SIG-M5 treated with dmso at 0.1 percent for 504 hours (cell line): Measurements from ENCODE around the gene BMAL1.

Experiments
- DNase-seq: peaks from one replicate; lab custom pipeline; 2025; ENCODE audit not compliant: unreplicated experiment; lab: John Stamatoyannopoulos, UW

BMAL1 gene

DNA sequence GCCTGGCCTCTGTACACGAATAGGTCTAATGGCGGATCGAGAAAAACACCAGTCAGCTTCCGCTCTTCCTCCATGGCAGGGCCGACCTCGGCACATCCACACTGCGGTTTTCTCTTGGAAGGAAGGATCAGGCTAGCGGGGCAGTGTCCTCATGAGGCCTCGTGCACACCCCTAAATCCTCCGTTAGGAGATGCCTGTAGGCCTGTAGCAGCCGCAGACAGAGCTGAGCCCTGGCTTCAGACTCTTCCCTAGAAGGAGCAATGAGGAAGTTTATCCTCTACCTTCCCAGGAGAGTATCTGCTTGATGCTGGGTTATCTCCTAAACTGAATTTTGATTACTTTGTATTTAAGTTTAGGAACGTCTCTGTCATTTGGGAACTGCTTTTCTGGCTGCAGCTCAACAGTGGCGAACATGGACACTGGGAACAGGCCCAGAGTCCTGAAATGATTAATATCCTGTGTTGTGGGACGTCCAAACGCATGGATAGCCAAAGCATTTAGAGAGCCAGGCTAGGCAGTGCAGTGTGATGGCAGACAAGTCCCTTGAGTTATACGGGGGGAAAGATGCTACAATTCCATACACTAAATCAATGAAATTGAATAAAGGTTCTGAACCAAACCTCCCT, 16.5 kb upstream of the BMAL1 start:
- no peak for DNase-seq

DNA sequence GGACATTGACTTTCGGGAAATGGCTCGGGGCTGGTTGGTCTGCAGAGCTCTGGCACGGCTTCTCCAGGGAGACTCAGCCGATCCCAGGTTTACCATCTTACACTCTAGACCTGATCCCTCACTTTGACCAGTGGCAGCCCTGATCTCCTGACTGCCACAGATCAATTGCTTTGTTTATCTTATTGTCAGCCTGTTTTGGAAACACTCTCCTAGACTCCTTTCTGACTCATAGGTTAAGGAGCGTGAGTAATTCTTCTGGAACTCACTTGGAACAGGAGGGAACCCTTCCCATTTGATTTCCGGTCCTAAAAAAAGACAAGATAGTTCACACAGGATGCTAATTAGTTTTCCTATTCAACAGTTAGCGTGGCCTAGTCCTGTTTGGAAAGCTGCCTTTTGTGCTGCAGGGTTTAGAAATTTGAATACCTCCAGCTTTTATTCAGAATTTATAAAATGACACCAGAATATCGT, 16.0 kb upstream of the BMAL1 start:
- DNase-seq, result no peak

DNA sequence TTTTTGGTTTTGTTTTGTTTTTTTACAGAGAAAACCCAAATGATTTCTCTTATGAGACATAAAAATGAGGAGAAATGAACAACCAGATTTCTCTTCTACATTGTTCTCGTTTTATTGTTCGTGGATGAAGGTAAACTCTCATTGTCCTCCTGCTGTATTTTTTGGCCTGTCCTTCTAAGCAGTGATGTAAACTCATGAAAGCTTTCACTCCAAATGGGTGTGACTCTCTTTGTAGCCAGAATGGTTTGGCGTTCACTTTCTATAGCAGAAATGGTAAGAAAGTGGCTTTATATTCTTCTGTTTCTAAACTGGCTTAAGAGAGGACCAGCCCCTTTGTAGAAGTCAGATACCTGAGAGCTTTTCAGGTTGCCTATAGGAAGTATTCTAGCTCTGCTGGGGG, 15.5 kb upstream of the BMAL1 start:
- no peak for DNase-seq

DNA sequence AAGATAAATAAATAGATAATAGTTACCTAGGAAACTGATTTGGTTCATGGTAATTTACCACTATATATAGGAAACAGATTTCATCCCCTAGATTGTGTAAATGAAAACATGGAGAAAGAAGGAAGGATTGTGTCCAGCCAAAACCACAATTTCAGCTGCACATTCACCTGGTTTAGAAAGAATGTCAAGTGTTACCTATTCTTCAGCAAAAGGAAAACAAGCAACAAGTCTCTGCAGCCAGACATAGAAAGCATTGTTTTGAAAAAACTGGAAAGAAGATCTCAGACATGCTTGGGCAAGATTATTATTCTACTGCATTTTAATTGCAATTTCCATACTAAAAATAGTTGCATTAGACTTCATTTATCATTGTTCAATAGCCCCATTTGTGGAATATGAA, 8.8 kb upstream of the BMAL1 start:
- no peak for DNase-seq

DNA sequence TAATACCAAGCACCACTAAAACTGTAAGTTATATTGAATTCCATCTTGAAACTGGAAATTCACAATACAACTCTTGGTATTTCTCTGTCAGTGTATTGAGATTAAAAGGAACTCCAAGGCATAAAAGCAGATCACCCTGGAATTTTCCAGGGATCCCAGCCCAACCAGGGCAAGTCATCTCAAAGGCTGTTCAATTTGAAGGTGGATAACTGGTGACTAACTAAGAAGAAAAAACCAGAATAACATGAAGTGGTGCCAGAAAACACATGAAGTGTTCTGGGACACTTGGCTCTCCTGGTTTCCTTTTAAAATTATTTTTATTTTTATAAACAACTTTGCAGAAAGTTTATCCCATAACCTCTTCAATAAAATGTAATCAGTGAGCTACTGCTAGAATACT, 7.8 kb upstream of the BMAL1 start:
- no peak for DNase-seq

DNA sequence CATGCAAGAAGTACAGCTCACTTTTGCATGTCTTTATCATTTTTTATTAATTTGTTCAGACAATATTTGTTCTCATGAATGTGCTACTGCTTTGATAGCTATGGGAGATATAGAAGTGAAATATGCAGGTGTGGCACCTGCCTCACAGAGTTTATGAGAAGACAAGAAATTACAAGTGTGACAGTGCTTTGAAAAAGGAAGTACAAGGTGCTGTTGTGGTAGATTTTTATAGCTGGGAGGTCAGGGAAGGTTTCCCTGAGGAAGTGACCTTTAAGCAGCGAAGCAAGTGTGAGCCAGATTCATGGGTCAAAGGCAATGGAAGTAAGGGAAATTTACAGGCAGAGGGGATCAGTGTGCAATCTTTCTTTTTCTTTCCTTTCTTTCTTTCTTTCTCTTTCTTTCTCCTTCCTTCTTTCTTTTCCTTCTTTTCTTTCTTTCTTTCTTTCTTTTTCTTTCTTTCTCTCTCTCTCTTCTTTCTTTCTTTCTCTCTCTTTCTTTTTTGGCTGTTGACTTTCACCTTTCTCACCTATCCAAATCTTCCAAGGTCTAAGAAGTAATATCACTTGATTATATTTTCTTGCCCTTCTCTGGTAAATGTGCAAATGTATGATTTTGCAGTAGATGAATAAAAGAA, 6.4 kb upstream of the BMAL1 start:
- no peak for DNase-seq

DNA sequence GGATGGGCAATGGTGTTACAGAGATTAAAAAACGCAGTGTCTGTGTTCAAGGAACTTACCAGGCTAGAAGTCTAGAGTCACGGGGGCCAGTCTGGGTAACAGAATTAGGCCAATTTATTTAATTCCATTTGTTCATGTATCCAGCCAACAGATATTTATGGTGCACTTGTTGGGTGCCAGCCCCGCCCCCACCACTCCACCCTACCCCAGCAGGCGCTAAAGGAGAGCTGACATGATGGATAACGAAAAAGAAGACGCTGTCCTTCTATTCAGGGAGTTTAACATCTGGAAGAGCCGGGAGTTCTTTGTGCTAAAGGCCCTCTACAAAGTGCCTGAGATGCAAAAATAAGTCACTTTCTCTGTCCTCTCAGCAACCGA, 1.1 kb upstream of the BMAL1 start:
- DNase-seq, result no peak

DNA sequence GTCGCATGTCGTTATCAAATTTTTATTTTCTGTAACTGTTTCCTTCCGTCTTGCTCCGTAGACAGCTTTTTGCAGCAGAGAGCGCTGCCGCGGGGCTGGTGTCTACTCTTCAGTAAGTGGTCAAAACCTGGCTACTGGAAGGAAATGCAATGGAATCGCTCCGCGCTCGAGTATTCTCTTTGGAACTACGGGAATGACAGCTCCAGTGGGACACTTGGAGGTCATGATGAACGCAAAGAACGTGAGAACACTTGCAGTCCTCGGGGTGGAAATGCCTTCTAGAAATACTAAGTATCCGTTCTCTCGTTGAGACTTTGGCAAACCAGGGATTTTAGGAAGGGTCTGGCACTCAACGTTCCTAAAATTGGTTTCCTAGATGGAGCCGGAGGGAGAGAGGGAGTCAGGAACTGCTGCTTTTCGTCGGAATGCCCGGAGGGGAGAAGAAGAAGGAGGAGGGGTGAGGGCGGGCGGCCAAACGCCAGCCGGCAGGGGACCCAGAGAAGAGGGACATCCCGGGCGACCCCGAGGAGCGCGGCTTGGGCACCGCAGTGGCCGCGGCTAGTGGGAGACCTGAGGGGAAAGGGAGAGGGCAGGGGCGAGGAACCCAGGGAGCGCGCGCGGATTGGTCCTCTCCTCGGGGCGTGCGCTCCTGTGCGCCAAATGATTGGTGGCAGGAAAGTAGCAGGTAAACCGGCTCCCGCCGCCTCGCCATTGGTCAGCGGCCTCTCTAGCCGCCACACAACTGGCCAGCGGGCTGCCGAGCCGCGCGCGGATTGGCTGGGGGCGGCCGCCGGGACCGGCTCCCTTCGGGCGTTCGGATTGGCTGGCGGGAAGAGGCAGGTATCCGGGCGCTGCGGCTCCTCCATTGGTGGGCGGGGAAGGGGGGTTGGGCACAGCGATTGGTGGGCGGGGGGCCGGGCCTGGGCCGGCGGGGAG, 490 bp upstream of the BMAL1 start:
- peak; percentile 92 for DNase-seq

DNA sequence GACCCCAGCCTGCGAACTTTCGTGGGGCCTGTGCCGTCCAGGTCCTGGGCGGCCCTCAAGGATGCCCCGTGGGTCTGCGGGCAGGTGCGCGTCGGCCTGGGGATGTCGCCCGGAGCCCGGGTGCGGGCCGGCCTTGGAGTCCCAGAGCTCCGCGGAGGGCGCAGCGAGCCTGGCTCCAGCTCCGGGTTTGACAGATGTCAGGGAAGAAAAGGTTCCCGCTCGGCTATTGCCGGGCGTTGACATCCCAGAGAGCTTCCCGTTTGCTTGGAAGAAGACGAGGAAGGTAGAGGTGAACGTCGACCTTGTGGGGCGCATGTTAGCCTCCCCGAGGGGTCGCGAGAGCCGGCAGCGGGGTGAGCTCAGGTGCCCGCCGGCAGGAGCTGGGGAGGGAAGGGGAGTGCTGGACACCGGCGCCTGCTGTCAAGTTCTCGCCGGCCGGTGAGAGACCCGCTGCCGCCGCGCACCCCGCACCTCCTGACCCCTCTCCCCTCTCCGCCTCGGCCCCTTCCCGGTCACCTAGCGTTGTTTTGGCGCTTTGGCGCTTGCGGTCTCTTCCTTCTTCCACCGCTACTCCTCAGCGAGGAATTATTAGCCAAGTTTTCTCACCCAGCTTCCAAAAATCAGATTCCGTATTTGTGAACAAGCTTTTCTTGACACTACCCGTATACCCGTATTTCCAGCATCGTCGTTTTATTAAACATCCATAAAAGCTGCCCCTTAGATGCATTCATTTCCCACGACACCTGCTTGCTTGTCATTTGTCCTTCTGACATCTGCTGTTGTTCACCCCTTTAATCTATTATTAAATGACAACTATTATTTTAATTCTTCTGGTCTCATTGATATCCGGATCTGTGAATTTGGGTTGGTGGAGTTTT, 1.3 kb downstream of the BMAL1 start:
- DNase-seq, result no peak

DNA sequence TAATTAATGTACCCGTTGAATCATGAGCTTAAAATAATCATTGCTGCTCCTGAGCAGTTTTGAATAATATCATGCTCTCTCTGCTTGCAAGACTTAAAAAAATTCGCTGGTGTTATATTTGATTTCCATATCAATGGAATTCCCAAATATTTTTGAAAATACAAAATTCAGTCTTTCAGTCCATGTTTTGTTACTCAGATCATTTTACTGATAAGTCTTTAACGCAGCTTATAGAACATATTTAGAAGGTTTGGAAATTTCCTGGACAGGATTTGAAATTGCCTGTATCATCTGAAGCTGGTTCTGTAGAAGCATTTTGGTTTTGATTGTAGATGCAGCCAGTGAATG, 1.9 kb downstream of the BMAL1 start:
- DNase-seq, result no peak

DNA sequence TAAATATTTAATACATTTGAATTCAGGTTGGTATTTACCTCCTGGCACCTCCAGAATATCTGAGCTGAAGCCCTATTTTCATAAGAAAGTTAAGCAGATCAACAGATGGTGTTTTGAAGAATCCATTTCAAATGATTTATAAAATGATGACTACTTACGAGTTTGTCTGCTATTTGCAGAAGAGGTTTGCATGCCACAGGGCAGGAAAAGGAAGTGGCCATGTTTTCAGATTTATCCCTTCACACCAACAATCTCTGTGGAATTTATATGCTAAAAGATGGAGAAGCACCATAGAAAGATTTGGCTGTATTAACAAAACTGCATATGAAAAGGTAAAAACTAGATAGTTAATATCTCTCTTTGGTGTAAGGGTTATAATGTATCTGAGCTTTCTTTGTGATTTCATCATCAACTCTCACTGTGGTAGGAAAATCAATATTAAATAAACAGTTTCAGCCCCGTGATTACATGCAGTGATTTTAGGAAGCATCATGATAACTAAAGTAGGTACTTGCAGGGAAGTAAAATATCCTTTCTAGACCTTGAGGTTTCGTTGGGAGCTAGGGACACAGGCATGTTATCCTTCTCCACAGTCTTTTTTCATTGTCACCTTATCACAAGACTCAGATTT, 2.6 kb downstream of the BMAL1 start:
- DNase-seq, result no peak

DNA sequence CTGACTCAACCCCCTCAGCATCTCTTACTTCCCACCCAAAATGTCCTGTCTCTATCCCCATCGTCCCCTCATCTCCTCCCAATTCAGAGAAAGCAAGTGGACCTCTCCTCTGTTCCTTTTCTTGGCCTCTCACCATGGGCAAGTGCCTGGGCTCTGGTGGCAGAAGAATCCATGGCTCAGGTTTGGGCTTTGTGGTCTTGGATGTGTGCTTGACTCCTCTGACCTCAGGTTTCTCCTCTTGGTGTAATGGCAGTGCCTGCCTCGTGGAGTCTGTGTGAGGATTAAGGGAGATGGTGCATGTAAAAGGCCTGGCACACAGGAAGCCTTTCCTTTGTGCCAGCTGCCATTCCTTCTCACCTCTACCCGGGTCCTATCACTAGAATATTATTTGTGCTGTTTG, 3.2 kb downstream of the BMAL1 start:
- DNase-seq, result no peak

DNA sequence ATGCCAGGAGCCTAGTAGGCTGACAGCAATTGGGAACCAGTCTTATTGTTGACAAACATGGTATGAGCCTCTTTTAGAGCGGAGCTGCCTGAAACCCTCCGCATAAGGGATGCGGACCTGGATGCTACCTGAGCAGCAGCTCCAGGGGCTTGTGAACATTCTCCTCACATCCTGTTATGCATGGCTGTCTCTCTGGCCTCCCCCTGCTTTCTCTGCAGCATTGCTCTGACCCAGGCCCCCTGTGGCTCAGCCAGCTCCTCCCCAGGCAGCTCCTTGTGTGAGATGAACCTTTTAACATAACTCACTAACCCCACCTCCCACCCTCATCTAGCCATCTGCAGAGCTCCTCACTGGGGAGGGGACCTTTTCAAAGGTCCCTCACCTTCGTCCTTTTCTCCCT, 6.0 kb downstream of the BMAL1 start:
- no peak for DNase-seq

DNA sequence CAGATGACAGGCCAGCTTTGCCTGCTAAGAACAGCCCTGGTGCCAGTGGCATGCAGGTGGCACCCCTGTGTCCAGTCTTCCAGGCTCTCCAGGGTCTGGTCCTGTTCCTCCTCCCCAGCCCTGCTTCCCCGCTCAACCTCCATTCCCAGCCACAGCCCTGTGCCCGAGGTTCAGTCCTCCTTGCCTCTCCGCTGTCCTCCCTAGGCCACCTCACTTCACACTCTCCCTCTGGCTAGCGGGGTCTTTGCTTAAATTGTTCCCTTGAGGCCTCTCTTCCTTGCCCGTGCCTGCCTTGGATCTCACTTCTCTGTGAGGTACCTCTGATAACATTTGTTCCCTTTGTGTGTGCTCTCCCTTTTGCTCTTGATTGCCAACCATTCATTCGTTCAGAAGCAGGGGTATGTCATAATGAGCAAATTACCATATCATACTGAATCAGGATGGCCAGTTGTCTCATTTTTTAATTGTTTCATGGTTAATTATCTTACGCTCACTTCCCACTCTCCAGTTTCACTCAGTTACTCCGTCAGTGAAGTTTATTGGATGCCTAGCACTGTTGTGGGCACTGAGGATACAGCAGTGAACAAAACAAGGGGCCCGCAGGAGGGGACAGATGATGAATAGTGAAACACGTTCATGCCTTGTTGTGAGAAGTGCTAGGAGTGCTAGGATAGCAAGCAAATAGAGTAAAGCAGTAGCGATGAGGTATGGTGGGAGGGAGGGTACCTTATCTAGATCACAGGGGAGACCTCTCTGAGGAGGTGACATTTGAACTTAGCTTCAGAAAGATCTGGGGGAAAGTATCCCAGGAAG, 7.4 kb downstream of the BMAL1 start:
- DNase-seq, result no peak

DNA sequence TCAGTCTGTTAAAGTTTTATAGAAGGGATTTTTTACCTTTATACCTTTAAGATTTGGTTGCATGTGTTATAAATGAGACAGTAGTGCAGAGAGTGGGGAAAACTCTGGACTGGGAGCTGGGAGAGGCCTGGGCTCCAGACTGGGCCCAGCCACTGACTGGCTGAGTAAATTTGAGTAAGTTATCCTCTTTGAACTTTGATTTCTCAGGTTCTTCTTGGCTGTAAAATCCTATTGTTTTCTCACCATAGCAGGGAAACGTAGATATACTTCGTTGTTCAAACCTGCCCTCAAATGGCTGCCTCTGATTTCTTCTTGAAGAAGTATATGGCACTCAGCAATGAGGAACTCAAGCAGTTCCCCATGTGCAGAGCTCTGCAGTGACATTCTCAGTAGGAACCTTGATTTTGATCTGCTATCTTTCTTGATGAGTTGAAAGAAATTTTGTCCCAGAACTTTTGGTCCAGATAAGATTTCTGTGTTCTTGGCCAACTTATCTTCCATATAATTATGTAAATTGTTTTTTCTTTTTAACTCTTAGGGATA, 8.8 kb downstream of the BMAL1 start:
- DNase-seq, result no peak

DNA sequence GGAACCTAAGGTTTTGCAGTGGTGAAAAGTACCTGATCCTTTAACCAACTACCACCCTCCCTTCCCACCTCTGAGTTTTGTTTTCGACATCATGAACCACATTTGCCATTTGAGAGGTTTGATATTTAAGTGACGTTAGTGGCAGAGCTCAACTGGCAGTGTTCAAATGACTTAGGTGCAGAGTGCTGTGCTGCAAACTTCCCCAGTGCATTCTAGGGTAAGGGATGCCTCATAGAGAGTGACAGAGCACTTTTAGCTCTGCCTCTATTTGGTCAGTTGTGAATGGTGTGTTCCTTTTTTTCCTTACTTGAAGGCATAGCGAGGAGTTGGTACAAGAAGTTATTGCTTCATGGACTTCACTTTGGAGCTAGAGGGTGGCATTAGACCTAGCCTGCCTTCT, 9.4 kb downstream of the BMAL1 start:
- no peak for DNase-seq

DNA sequence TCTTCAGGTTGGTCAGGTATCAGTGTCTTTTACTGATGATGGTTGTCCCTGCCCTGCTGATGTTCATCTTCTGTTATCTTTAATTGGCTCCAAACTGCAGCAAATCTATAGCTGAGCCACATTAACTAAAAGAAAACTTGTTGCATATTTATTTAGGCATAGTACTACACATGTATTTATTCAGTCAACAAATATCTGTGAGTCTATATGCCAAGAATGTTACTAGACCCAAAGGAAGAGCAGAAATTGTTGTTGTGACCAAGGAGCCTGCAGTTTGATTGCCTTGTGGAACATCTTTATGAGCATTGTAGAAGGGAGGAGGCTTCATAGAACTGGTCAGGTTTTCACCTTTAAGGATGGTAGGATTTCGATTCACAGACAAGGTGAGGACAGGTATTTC, 10.1 kb downstream of the BMAL1 start:
- DNase-seq, result no peak

DNA sequence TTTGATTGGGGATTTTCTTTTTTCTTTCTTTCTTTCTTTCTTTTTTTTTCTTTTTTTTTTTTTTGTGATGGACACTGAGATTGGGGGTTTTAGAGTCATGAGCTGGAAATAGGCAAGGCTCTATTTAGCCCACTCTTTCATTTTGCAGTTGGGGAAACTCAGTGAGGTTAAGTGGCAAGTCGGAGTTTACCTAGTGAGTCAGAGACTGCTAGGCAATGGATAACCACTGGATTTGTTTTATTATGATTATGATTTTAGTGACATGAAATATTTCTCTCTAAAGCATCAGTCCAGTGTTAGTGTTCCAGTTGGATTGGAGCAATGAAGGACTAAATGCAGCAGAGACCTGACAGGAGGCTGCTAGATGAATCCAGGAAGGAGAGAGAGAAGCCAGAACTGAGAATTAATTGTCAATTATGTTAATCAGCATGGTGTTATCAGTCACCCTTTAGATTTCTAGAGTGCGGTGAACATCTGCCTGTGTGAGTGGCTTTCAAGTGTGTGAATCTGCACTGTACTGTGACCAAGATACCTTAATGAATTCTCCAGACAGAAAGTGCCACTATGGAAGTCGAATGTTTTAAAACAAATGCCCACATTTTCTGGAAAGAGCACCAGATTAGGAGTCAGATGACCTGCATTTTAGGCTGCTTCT, 10.9 kb downstream of the BMAL1 start:
- no peak for DNase-seq

DNA sequence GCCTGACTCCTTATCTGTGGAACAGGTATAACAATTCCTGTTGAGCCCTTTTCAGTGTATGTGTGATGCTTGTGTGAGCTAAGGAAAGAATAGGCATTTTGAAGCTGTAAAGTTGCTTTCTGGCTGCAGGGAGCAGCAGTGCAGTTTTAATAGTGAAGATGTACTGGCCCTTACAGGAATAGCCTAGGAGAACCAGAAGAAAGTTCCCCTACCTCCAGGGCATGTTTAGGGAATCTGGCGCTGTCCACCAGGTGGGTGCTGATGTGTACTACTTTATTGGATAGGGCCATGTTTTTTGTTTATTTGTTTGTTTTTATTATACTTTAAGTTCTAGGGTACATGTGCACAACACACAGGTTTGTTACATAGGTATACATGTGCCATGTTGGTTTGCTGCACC, 11.5 kb downstream of the BMAL1 start:
- DNase-seq, result no peak
